H1 (cell line): ENCODE measurements around the gene SYDE1. TPM values are rescaled to one million over a fixed set of nuclear protein-coding genes. Genes with fewer than 3 reads are reported as not detected.

Source experiments
- EGR1 ChIP-seq: IDR thresholded peaks from 2 replicates; pipeline ENCODE4 v1.6.1; 2011; ENCODE audit warnings: low read depth, low read length, borderline replicate concordance
- KDM4A ChIP-seq: IDR thresholded peaks from one replicate; pipeline ENCODE4 v1.7.1; 2012; ENCODE audit warnings: low read depth, mild to moderate bottlenecking, moderate library complexity, low read length, inconsistent platforms; ENCODE audit not compliant: severe bottlenecking
- NRF1 ChIP-seq: IDR thresholded peaks from 2 replicates; pipeline ENCODE4 v1.6.1; 2011; ENCODE audit warnings: mild to moderate bottlenecking, low read depth, low read length, improper control_type of control experiment
- RNF2 ChIP-seq: fragments of 200-900, 300-1000 bp; sonication (generic); IDR thresholded peaks from 2 replicates; pipeline ENCODE4 v1.7.1; 2016; ENCODE audit warnings: borderline replicate concordance, low read depth, mild to moderate bottlenecking, antibody characterized with exemption, low read length; ENCODE audit not compliant: poor library complexity, severe bottlenecking; ENCODE audit errors: missing control alignments
- SIN3A ChIP-seq, 2 experiments: IDR thresholded peaks in 1 of 2; conservative IDR thresholded peaks in 1 of 2; 2 replicates each; pipeline ENCODE4 v1.6.1; 2011 to 2012; ENCODE audit warnings: low read length in 2 of 2, improper control_type of control experiment in 1 of 2, low read depth in 1 of 2, mild to moderate bottlenecking in 1 of 2
- TAF1 ChIP-seq: IDR thresholded peaks from 2 replicates; pipeline ENCODE4 v1.6.1; 2011; ENCODE audit warnings: mild to moderate bottlenecking, low read depth, low read length
- TAF7 ChIP-seq: optimal IDR thresholded peaks from 2 replicates; pipeline ENCODE3; 2011; ENCODE audit warnings: low read depth, mild to moderate bottlenecking, inconsistent platforms, low read length, moderate library complexity, borderline replicate concordance
- TCF12 ChIP-seq: IDR thresholded peaks from 2 replicates; pipeline ENCODE4 v1.6.1; 2011; ENCODE audit warnings: low read depth, mild to moderate bottlenecking, low read length
- polyA plus RNA-seq, 7 experiments: library from polyadenylated mRNA; depleted of rRNA in 3 of 7; stranded (reverse) in 5 of 7; unstranded in 2 of 7; fragments of >200 nt in 5 of 7; fragments of 200-250 nt in 2 of 7; gene quantifications; 1 replicate in 5 of 7; 2 replicates in 1 of 7; 4 replicates in 1 of 7; pipeline versions ENCODE4 v1.2.1 to v1.2.3, GENCODE V29; 2011 to 2013; ENCODE audit warnings: missing spikeins in 2 of 7, mixed read lengths in 2 of 7
- total RNA-seq: library from RNA; stranded (reverse); fragmentation: NEBNext Ultra II Directional; extraction: Animal tissue kit (Norgen Biotek cat#: 25700); gene quantifications from 2 replicates; pipeline ENCODE4 v1.2.1, GENCODE V29; 2021

SYDE1 gene
- total and polyA plus RNA-seq, 2 of the 8 experiments (the other 6 are each of a cell fraction or from before 2014, with no cell fraction given): 12.0 to 16.8 TPM

GRCh38 chr19:15125232-15126067, 18.2 kb downstream of the SYDE1 start (continued):
- TF ChIP-seq NRF1 (peak; percentile 97), TAF1 (peak; percentile 67; the same call in 1 of the 2 replicates), SIN3A (conservative IDR thresholded peaks at IDR 0.05 in 1 of 2, IDR thresholded peaks at IDR 0.05 in 1 of 2; ENCODE audit: low read depth in 1 of 2, low read length in 2 of 2) (peak in 1 of 2 experiments; percentile 9; a peak in 1 of 4 replicates), EGR1 (peak; percentile 20; the same call in 1 of the 2 replicates), TCF12 (no peak), TAF7 (no peak), RNF2 (no peak), KDM4A (peak; percentile 72)
